Neural progenitor cell (in vitro differentiated cells): ENCODE measurements around the gene MUSTN1. TPM values are rescaled to one million over a fixed set of nuclear protein-coding genes. Genes with fewer than 3 reads are reported as not detected.

Experiments used
- DNase-seq: peaks from one replicate; pipeline ENCODE4 v3.0.0-alpha.2; 2016; ENCODE audit warnings: low spot score
- H2AFZ ChIP-seq: fragments of 200-600 bp; sonication (generic); replicated peaks from 2 replicates; pipeline ENCODE4 v1.6.1; 2016; ENCODE audit warnings: antibody characterized with exemption
- H3F3A ChIP-seq: fragments of 200-600 bp; sonication (generic); 2 replicates; pipeline ENCODE4 v1.6.1; 2016; ENCODE audit warnings: antibody characterized with exemption, low read depth
- H3K27ac ChIP-seq: fragments of 200-600 bp; sonication (generic); 2 replicates; pipeline ENCODE4 v1.5.1; 2016; ENCODE audit warnings: mild to moderate bottlenecking
- H3K27me3 ChIP-seq: fragments of 200-600 bp; sonication (generic); 2 replicates; pipeline ENCODE4 v1.6.1; 2016; ENCODE audit warnings: mild to moderate bottlenecking, moderate library complexity
- H3K36me3 ChIP-seq: fragments of 200-600 bp; sonication (generic); 2 replicates; pipeline ENCODE4 v1.5.1; 2016
- H3K4me1 ChIP-seq: fragments of 200-600 bp; sonication (generic); 2 replicates; pipeline ENCODE4 v1.6.1; 2016; ENCODE audit warnings: mixed run types
- H3K4me2 ChIP-seq: fragments of 200-600 bp; sonication (generic); 2 replicates; pipeline ENCODE4 v1.6.1; 2016
- H3K4me3 ChIP-seq: fragments of 200-600 bp; sonication (generic); 2 replicates; pipeline ENCODE4 v1.5.1; 2016
- H3K79me2 ChIP-seq: fragments of 200-600 bp; sonication (generic); 2 replicates; pipeline ENCODE4 v1.6.1; 2016; ENCODE audit warnings: low read depth
- H3K9ac ChIP-seq: fragments of 200-600 bp; sonication (generic); 2 replicates; pipeline ENCODE4 v1.6.1; 2016
- H3K9me3 ChIP-seq: fragments of 200-600 bp; sonication (generic); 2 replicates; pipeline ENCODE4 v1.5.1; 2016; ENCODE audit warnings: low read depth
- H4K20me1 ChIP-seq: fragments of 200-600 bp; sonication (generic); 2 replicates; pipeline ENCODE4 v1.6.1; 2016; ENCODE audit warnings: low read depth
- H3K27ac Mint-ChIP-seq: 3 replicates; pipeline ENCODE4 v1.8.0; 2021; ENCODE audit warnings: mixed read lengths
- H3K27me3 Mint-ChIP-seq: 2 replicates; pipeline ENCODE4 v1.8.0; 2022; ENCODE audit warnings: low read depth, mild to moderate bottlenecking, inconsistent platforms, moderate library complexity, mixed read lengths; ENCODE audit not compliant: insufficient read depth
- H3K36me3 Mint-ChIP-seq: 3 replicates; pipeline ENCODE4 v1.8.0; 2021; ENCODE audit warnings: mixed read lengths
- H3K4me1 Mint-ChIP-seq: 3 replicates; pipeline ENCODE4 v1.8.0; 2021; ENCODE audit warnings: mixed read lengths
- H3K4me3 Mint-ChIP-seq: 3 replicates; pipeline ENCODE4 v1.8.0; 2021; ENCODE audit warnings: mild to moderate bottlenecking, moderate library complexity, mixed read lengths
- H3K9me3 Mint-ChIP-seq: 3 replicates; pipeline ENCODE4 v1.8.0; 2020; ENCODE audit warnings: mixed read lengths
- CTCF ChIP-seq: fragments of 200-600 bp; sonication (generic); IDR thresholded peaks from 2 replicates; pipeline ENCODE4 v1.5.1; 2017; ENCODE audit warnings: antibody characterized with exemption, mild to moderate bottlenecking
- EZH2 ChIP-seq: fragments of 200-600 bp; sonication (generic); IDR thresholded peaks from 2 replicates; pipeline ENCODE4 v1.6.1; 2017; ENCODE audit warnings: antibody characterized with exemption, mild to moderate bottlenecking, moderate library complexity
- EZH2phosphoT487 ChIP-seq: fragments of 200-600 bp; sonication (generic); IDR thresholded peaks from 2 replicates; pipeline ENCODE4 v1.6.1; 2017; ENCODE audit warnings: antibody characterized with exemption
- total RNA-seq: library from RNA; depleted of rRNA; stranded (reverse); fragments of >200 nt; gene quantifications from 2 replicates; pipeline ENCODE4 v1.2.3, GENCODE V29; 2015; ENCODE audit warnings: low replicate concordance

MUSTN1 gene
- total RNA-seq, 1 donor from 2014 or later = 2.0 TPM

- H2AFZ ChIP-seq = no peak overlapping the region
Measured at GRCh38 chr3:52857864-52858263, 23.0 kb upstream of the MUSTN1 start.

GRCh38 chr3:52857133-52857532 lies 22.3 kb upstream of the MUSTN1 start:
- no peak for DNase-seq
- Histone ChIP-seq H3F3A (no peaks in the 10 kb centered on the region), H3K36me3 (no peaks in the 10 kb centered on the region), H3K79me2 (no peaks in the 10 kb centered on the region), H2AFZ (no peak overlapping the region), H3K27ac (no peak overlapping the region), H3K27me3 (no peaks in the 10 kb centered on the region), H3K4me3 (no peak overlapping the region), H4K20me1 (peaks cover 11% of the 10 kb centered on the region), H3K9me3 (no peaks in the 10 kb centered on the region), H3K4me1 (no peaks in the 10 kb centered on the region), H3K4me2 (no peak overlapping the region), H3K9ac (no peak overlapping the region)
- no peaks in the 10 kb centered on the region for H3K27me3 Mint-ChIP-seq
- no peak overlapping the region for H3K4me3 Mint-ChIP-seq
- H3K4me1 Mint-ChIP-seq = peaks cover 9% of the 10 kb centered on the region
- no peaks in the 10 kb centered on the region for H3K36me3 Mint-ChIP-seq
- no peak for TF ChIP-seq EZH2phosphoT487
- TF ChIP-seq CTCF = no peak
- TF ChIP-seq EZH2 = no peak
- no peak overlapping the region for H3K27ac Mint-ChIP-seq
- H3K9me3 Mint-ChIP-seq = no peaks in the 10 kb centered on the region

More at GRCh38 chr3:52857864-52858263, 23.0 kb upstream of the MUSTN1 start:
- Mint-ChIP-seq H3K9me3 (peaks cover 3% of the 10 kb centered on the region), H3K4me3 (no peak overlapping the region), H3K36me3 (peaks cover 3% of the 10 kb centered on the region), H3K4me1 (peaks cover 7% of the 10 kb centered on the region), H3K27ac (no peak overlapping the region), H3K27me3 (no peaks in the 10 kb centered on the region)
- Histone ChIP-seq H3K79me2 (no peaks in the 10 kb centered on the region), H3K4me1 (no peaks in the 10 kb centered on the region), H3F3A (no peaks in the 10 kb centered on the region), H3K4me2 (no peak overlapping the region), H4K20me1 (peaks cover 11% of the 10 kb centered on the region), H3K9me3 (no peaks in the 10 kb centered on the region), H3K36me3 (no peaks in the 10 kb centered on the region), H3K27me3 (no peaks in the 10 kb centered on the region), H3K4me3 (no peak overlapping the region), H3K9ac (no peak overlapping the region), H3K27ac (no peak overlapping the region)
- no peak for TF ChIP-seq CTCF
- no peak for DNase-seq

GRCh38 chr3:52856666-52857065 lies 21.8 kb upstream of the MUSTN1 start:
- Histone ChIP-seq H3K79me2 (no peaks in the 10 kb centered on the region), H3K27me3 (no peaks in the 10 kb centered on the region), H3K4me3 (no peak overlapping the region), H3F3A (no peaks in the 10 kb centered on the region), H3K36me3 (no peaks in the 10 kb centered on the region), H3K9ac (no peak overlapping the region), H3K9me3 (no peaks in the 10 kb centered on the region), H3K27ac (no peak overlapping the region), H3K4me2 (no peak overlapping the region), H2AFZ (no peak overlapping the region), H4K20me1 (peaks cover 11% of the 10 kb centered on the region), H3K4me1 (no peaks in the 10 kb centered on the region)
- Mint-ChIP-seq H3K36me3 (no peaks in the 10 kb centered on the region), H3K4me3 (no peak overlapping the region), H3K27me3 (no peaks in the 10 kb centered on the region), H3K4me1 (peaks cover 14% of the 10 kb centered on the region), H3K9me3 (no peaks in the 10 kb centered on the region), H3K27ac (no peak overlapping the region)
- DNase-seq = no peak
- no peak for TF ChIP-seq CTCF
- TF ChIP-seq EZH2 = no peak
- TF ChIP-seq EZH2phosphoT487 = no peak

- no peak overlapping the region for H3K27ac ChIP-seq
- Mint-ChIP-seq H3K27ac (no peak overlapping the region), H3K27me3 (no peaks in the 10 kb centered on the region), H3K36me3 (no peaks in the 10 kb centered on the region), H3K4me1 (peaks cover 14% of the 10 kb centered on the region), H3K4me3 (no peak overlapping the region), H3K9me3 (no peaks in the 10 kb centered on the region)
- TF ChIP-seq EZH2phosphoT487 (no peak), EZH2 (no peak), CTCF (no peak)
- H3K4me2 ChIP-seq = no peak overlapping the region
- H3F3A ChIP-seq = no peaks in the 10 kb centered on the region
- H3K4me3 ChIP-seq = no peak overlapping the region
- no peaks in the 10 kb centered on the region for H3K79me2 ChIP-seq
- no peaks in the 10 kb centered on the region for H3K4me1 ChIP-seq
- peaks cover 15% of the 10 kb centered on the region for H4K20me1 ChIP-seq
- no peaks in the 10 kb centered on the region for H3K9me3 ChIP-seq
- H3K9ac ChIP-seq = no peak overlapping the region
- H3K36me3 ChIP-seq = no peaks in the 10 kb centered on the region
- peak; percentile 33 for DNase-seq
- H3K27me3 ChIP-seq = no peaks in the 10 kb centered on the region
- no peak overlapping the region for H2AFZ ChIP-seq
Measured at GRCh38 chr3:52854013-52854412, 19.2 kb upstream of the MUSTN1 start.
